ENCODE results near the gene MRGPRD. TPM values are rescaled to one million over a fixed set of nuclear protein-coding genes. Genes with fewer than 3 reads are reported as not detected.

The MRGPRD gene
- total RNA-seq, 1 donor from 2014 or later = not detected

- no peaks in the 10 kb centered on the region for H3K27me3 Mint-ChIP-seq
- H3K36me3 Mint-ChIP-seq = no peaks in the 10 kb centered on the region
- H3K9me3 Mint-ChIP-seq = no peaks in the 10 kb centered on the region
- no peak overlapping the region for H3K4me3 Mint-ChIP-seq
- H3K4me1 Mint-ChIP-seq (ENCODE audit: unreplicated experiment) = peaks cover 13% of the 10 kb centered on the region
- TF ChIP-seq CTCF (conservative IDR thresholded peaks at IDR 0.05) = peak; percentile 69
- DNase-seq (ENCODE audit: extremely low spot score, unreplicated experiment) = no peak
- H3K27ac Mint-ChIP-seq = no peak overlapping the region
Measured at GRCh38 chr11:68950270-68950669, 30.5 kb downstream of the MRGPRD start.

- Mint-ChIP-seq H3K4me1 (ENCODE audit: unreplicated experiment) (peaks cover 13% of the 10 kb centered on the region), H3K4me3 (no peak overlapping the region), H3K27me3 (no peaks in the 10 kb centered on the region), H3K27ac (no peak overlapping the region), H3K36me3 (no peaks in the 10 kb centered on the region), H3K9me3 (no peaks in the 10 kb centered on the region)
- DNase-seq (ENCODE audit: extremely low spot score, unreplicated experiment) = no peak
- no peak for TF ChIP-seq CTCF (conservative IDR thresholded peaks at IDR 0.05)
Measured at GRCh38 chr11:68948935-68949334, 31.9 kb downstream of the MRGPRD start.

- TF ChIP-seq CTCF (conservative IDR thresholded peaks at IDR 0.05) = no peak
- no peak for DNase-seq (ENCODE audit: extremely low spot score, unreplicated experiment)
- H3K4me1 Mint-ChIP-seq (ENCODE audit: unreplicated experiment) = peaks cover 14% of the 10 kb centered on the region
- no peak overlapping the region for H3K27ac Mint-ChIP-seq
- no peak overlapping the region for H3K4me3 Mint-ChIP-seq
- H3K27me3 Mint-ChIP-seq = no peaks in the 10 kb centered on the region
- no peaks in the 10 kb centered on the region for H3K9me3 Mint-ChIP-seq
- H3K36me3 Mint-ChIP-seq = no peaks in the 10 kb centered on the region
Measured at GRCh38 chr11:68948496-68948895, 32.3 kb downstream of the MRGPRD start.

- Mint-ChIP-seq H3K4me1 (ENCODE audit: unreplicated experiment) (peaks cover 18% of the 10 kb centered on the region), H3K36me3 (no peaks in the 10 kb centered on the region), H3K9me3 (no peaks in the 10 kb centered on the region), H3K27ac (peak overlapping the region; percentile 62), H3K27me3 (no peaks in the 10 kb centered on the region), H3K4me3 (no peak overlapping the region)
- no peak for DNase-seq (ENCODE audit: extremely low spot score, unreplicated experiment)
- TF ChIP-seq CTCF (conservative IDR thresholded peaks at IDR 0.05) = no peak
Measured at GRCh38 chr11:68947151-68947550, 33.6 kb downstream of the MRGPRD start.

GRCh38 chr11:68946416-68947090, 34.2 kb downstream of the MRGPRD start:
- H3K27ac Mint-ChIP-seq = peak overlapping the region; percentile 62
- H3K9me3 Mint-ChIP-seq = no peaks in the 10 kb centered on the region
- no peaks in the 10 kb centered on the region for H3K27me3 Mint-ChIP-seq
- peaks cover 18% of the 10 kb centered on the region for H3K4me1 Mint-ChIP-seq (ENCODE audit: unreplicated experiment)
- no peak for TF ChIP-seq CTCF (conservative IDR thresholded peaks at IDR 0.05)
- H3K36me3 Mint-ChIP-seq = no peaks in the 10 kb centered on the region
- no peak for DNase-seq (ENCODE audit: extremely low spot score, unreplicated experiment)
- H3K4me3 Mint-ChIP-seq = no peak overlapping the region

Data from type B pancreatic cell (in vitro differentiated cells).